ENCODE results near the gene ATAD5. TPM values are rescaled to one million over a fixed set of nuclear protein-coding genes. Genes with fewer than 3 reads are reported as not detected.
"Not testable (repeated sequence)": the region's sequence is repeated elsewhere in the genome, so short reads cannot be mapped to it uniquely, and the experiment has no call there.

The ATAD5 gene
- total RNA-seq, 1 donor from 2014 or later = 6.4 TPM

- TF ChIP-seq CTCF (IDR thresholded peaks at IDR 0.05; ENCODE audit: partially characterized antibody, unreplicated experiment) = no peak
- no peak overlapping the region for H3K4me3 Mint-ChIP-seq (ENCODE audit: unreplicated experiment)
- no peak for DNase-seq
- H3K9me3 Mint-ChIP-seq (ENCODE audit: unreplicated experiment) = no peaks in the 10 kb centered on the region
- H3K36me3 Mint-ChIP-seq (ENCODE audit: unreplicated experiment) = no peaks in the 10 kb centered on the region
- peaks cover 3% of the 10 kb centered on the region for H3K27me3 Mint-ChIP-seq (ENCODE audit: unreplicated experiment)
- no peaks in the 10 kb centered on the region for H3K4me1 Mint-ChIP-seq (ENCODE audit: low read depth, unreplicated experiment)
- H3K27ac Mint-ChIP-seq (ENCODE audit: unreplicated experiment) = no peak overlapping the region
These were observed 96.8 kb downstream of the ATAD5 start for GRCh38 chr17:30928584-30928983.

GRCh38 chr17:30929081-30929633 is 97.4 kb downstream of the ATAD5 start:
- Mint-ChIP-seq H3K9me3 (ENCODE audit: unreplicated experiment) (no peaks in the 10 kb centered on the region), H3K4me1 (ENCODE audit: low read depth, unreplicated experiment) (no peaks in the 10 kb centered on the region), H3K4me3 (ENCODE audit: unreplicated experiment) (no peak overlapping the region), H3K36me3 (ENCODE audit: unreplicated experiment) (no peaks in the 10 kb centered on the region), H3K27me3 (ENCODE audit: unreplicated experiment) (peaks cover 3% of the 10 kb centered on the region), H3K27ac (ENCODE audit: unreplicated experiment) (no peak overlapping the region)
- no peak for TF ChIP-seq CTCF (IDR thresholded peaks at IDR 0.05; ENCODE audit: partially characterized antibody, unreplicated experiment)
- DNase-seq = no peak

GRCh38 chr17:30929861-30930260 is 98.1 kb downstream of the ATAD5 start:
- not testable (repeated sequence) for H3K4me3 Mint-ChIP-seq (ENCODE audit: unreplicated experiment); H3K9me3 Mint-ChIP-seq (ENCODE audit: unreplicated experiment); H3K27me3 Mint-ChIP-seq (ENCODE audit: unreplicated experiment); DNase-seq; H3K4me1 Mint-ChIP-seq (ENCODE audit: low read depth, unreplicated experiment); H3K36me3 Mint-ChIP-seq (ENCODE audit: unreplicated experiment); H3K27ac Mint-ChIP-seq (ENCODE audit: unreplicated experiment)

- Mint-ChIP-seq H3K27ac (ENCODE audit: unreplicated experiment) (no peak overlapping the region), H3K36me3 (ENCODE audit: unreplicated experiment) (no peaks in the 10 kb centered on the region)
- TF ChIP-seq CTCF (IDR thresholded peaks at IDR 0.05; ENCODE audit: partially characterized antibody, unreplicated experiment) = no peak
These were observed 98.7 kb downstream of the ATAD5 start for GRCh38 chr17:30930495-30930894.

GRCh38 chr17:30931582-30931981 is 99.8 kb downstream of the ATAD5 start:
- H3K36me3 Mint-ChIP-seq (ENCODE audit: unreplicated experiment); H3K27me3 Mint-ChIP-seq (ENCODE audit: unreplicated experiment); H3K9me3 Mint-ChIP-seq (ENCODE audit: unreplicated experiment); H3K27ac Mint-ChIP-seq (ENCODE audit: unreplicated experiment); DNase-seq; H3K4me1 Mint-ChIP-seq (ENCODE audit: low read depth, unreplicated experiment); H3K4me3 Mint-ChIP-seq (ENCODE audit: unreplicated experiment): not testable (repeated sequence)

More at GRCh38 chr17:30930495-30930894, 98.7 kb downstream of the ATAD5 start:
- no peaks in the 10 kb centered on the region for H3K9me3 Mint-ChIP-seq (ENCODE audit: unreplicated experiment)
- DNase-seq = no peak
- H3K4me1 Mint-ChIP-seq (ENCODE audit: low read depth, unreplicated experiment) = no peaks in the 10 kb centered on the region
- peaks cover under 1% of the 10 kb centered on the region for H3K27me3 Mint-ChIP-seq (ENCODE audit: unreplicated experiment)
- no peak overlapping the region for H3K4me3 Mint-ChIP-seq (ENCODE audit: unreplicated experiment)

GRCh38 chr17:30933966-30934365 is 102.2 kb downstream of the ATAD5 start:
- H3K4me3 Mint-ChIP-seq (ENCODE audit: unreplicated experiment) = no peak overlapping the region

More at GRCh38 chr17:30933966-30934365, 102.2 kb downstream of the ATAD5 start:
- Mint-ChIP-seq H3K4me1 (ENCODE audit: low read depth, unreplicated experiment) (no peaks in the 10 kb centered on the region), H3K27me3 (ENCODE audit: unreplicated experiment) (no peaks in the 10 kb centered on the region), H3K36me3 (ENCODE audit: unreplicated experiment) (no peaks in the 10 kb centered on the region), H3K9me3 (ENCODE audit: unreplicated experiment) (no peaks in the 10 kb centered on the region), H3K27ac (ENCODE audit: unreplicated experiment) (no peak overlapping the region)
- DNase-seq = no peak
- no peak for TF ChIP-seq CTCF (IDR thresholded peaks at IDR 0.05; ENCODE audit: partially characterized antibody, unreplicated experiment)
